HEK293T (cell line): ENCODE results near the gene COX10.

ENCODE experiments used
- ARNT ChIP-seq: fragments of 450-650 bp; IDR thresholded peaks from 2 replicates; pipeline ENCODE4 v1.6.1; 2017; ENCODE audit warnings: mild to moderate bottlenecking
- BHLHE40 ChIP-seq: fragments of 450-650 bp; IDR thresholded peaks from 2 replicates; pipeline ENCODE4 v1.6.1; 2016; ENCODE audit warnings: mild to moderate bottlenecking, moderate library complexity, borderline replicate concordance
- CTBP1 ChIP-seq: fragments of 450-650 bp; IDR thresholded peaks from 2 replicates; pipeline ENCODE4 v1.6.1; 2016; ENCODE audit warnings: borderline replicate concordance
- ELF4 ChIP-seq: fragments of 450-650 bp; IDR thresholded peaks from 2 replicates; pipeline ENCODE4 v1.6.1; 2017; ENCODE audit warnings: antibody characterized with exemption
- FOXK2 ChIP-seq: fragments of 450-650 bp; IDR thresholded peaks from 2 replicates; pipeline ENCODE4 v1.6.1; 2016; ENCODE audit warnings: mild to moderate bottlenecking
- FOXM1 ChIP-seq: fragments of 450-650 bp; IDR thresholded peaks from 2 replicates; pipeline ENCODE4 v1.6.1; 2017; ENCODE audit warnings: mild to moderate bottlenecking, borderline replicate concordance
- L3MBTL2 ChIP-seq: fragments of 450-650 bp; conservative IDR thresholded peaks from 2 replicates; pipeline ENCODE4 v1.6.1; 2016; ENCODE audit warnings: mild to moderate bottlenecking
- NFRKB ChIP-seq: fragments of 450-650 bp; IDR thresholded peaks from 2 replicates; pipeline ENCODE4 v1.6.1; 2016; ENCODE audit warnings: mild to moderate bottlenecking, moderate library complexity
- SP1 ChIP-seq: fragments of 450-650 bp; IDR thresholded peaks from 2 replicates; pipeline ENCODE4 v1.6.1; 2017
- SUZ12 ChIP-seq: fragments of 450-650 bp; IDR thresholded peaks from 2 replicates; pipeline ENCODE4 v1.6.1; 2016; ENCODE audit warnings: mild to moderate bottlenecking
- TARDBP ChIP-seq: fragments of 450-650 bp; IDR thresholded peaks from 2 replicates; pipeline ENCODE4 v1.6.1; 2016
- ZNF384 ChIP-seq: fragments of 450-650 bp; IDR thresholded peaks from 2 replicates; pipeline ENCODE4 v1.6.1; 2016
- TF ChIP-seq, protein P1 (sequence below): fragments of 450-650 bp; IDR thresholded peaks from 2 replicates; pipeline ENCODE4 v1.6.1; 2016

DNA sequence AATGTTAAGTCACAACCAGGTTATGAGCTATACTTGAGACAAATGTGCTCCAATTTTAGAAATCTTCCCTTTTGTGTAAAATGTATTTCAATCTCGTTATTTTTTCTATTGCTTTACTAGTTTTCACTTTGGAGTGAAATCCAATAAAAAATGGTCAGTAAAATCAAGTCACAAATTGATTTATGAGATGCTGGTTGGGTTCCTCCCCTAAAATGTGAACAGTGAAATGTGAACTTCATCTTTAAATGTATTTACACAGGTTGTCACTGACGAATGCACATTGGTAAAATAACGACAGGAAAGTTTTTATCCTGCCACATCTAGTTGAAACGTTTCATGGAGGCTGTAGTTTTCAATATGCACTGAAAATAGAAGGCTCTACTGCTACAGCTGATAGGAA, 55.5 kb downstream of the COX10 start:
- no peak for TF ChIP-seq BHLHE40
- TF ChIP-seq TARDBP: no peak
- TF ChIP-seq, protein P1, sequence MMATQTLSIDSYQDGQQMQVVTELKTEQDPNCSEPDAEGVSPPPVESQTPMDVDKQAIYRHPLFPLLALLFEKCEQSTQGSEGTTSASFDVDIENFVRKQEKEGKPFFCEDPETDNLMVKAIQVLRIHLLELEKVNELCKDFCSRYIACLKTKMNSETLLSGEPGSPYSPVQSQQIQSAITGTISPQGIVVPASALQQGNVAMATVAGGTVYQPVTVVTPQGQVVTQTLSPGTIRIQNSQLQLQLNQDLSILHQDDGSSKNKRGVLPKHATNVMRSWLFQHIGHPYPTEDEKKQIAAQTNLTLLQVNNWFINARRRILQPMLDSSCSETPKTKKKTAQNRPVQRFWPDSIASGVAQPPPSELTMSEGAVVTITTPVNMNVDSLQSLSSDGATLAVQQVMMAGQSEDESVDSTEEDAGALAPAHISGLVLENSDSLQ: peak; percentile 76
- no peak for TF ChIP-seq NFRKB
- no peak for TF ChIP-seq ZNF384
- no peak for TF ChIP-seq SP1
- no peak for TF ChIP-seq SUZ12
- TF ChIP-seq FOXM1: no peak
- no peak for TF ChIP-seq CTBP1
- TF ChIP-seq L3MBTL2: no peak
- no peak for TF ChIP-seq ELF4
- TF ChIP-seq ARNT: no peak
- TF ChIP-seq FOXK2: no peak
